Stimulated activated CD4-positive, alpha-beta T cell treated with anti-CD3 and anti-CD28 coated beads, Interleukin-1b, Interleukin-23, amount 100 ng/mL, for 4 hours (primary cell): Measurements from ENCODE around the gene BRD9.
"Not testable (repeated sequence)": the region's sequence is repeated elsewhere in the genome, so short reads cannot be mapped to it uniquely, and the experiment has no call there.

Experiments
- DNase-seq, 2 donors: peaks; one replicate each; pipeline ENCODE4 v3.0.0-alpha.2; 2020; ENCODE audit warnings: low read depth in 2 of 2

Gene BRD9

DNA sequence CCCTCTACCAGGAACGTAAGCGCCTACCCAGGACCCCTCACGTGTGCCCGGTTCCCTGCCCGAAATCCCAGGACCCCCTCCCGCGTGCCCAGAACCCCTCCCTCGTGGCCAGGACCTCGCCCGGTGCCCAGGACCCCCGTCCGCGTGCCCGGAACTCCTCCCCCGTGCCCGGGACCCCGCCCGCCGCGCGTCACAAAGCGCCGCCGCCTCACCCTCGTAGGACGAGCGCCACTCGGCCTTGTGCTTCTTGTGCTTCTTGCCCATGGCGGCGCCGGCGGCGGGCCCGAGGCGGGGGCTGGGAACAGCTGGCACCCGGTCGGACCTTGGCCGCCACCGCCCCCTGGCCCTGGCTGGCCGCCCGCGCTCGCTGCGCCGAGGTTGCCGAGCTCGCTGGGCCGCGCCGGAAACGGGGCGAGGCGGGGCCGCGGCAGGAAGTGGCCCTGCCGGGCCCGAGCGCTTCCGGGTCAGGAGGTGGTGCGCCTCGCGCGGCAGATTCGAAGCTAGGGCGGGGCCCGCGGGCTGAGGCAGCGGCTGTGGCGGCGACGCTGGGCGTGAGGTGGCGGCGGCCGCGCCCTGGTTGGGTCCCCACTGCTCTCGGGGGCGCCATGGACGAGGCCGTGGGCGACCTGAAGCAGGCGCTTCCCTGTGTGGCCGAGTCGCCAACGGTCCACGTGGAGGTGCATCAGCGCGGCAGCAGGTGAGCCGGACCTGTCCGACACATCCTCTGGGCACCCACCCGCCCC lies at the start of gene BRD9, which contains the start of gene TRIP13:
TSS of gene BRD9 (minus strand) at position 408 of the 743 bp plus-strand sequence. CDS start at position 264, 144 bp downstream.
TSS of gene TRIP13 (plus strand) at position 491 of the 743 bp plus-strand sequence. CDS start at position 606, 115 bp downstream.
- DNase-seq: peak; percentile 66 to 81

DNA sequence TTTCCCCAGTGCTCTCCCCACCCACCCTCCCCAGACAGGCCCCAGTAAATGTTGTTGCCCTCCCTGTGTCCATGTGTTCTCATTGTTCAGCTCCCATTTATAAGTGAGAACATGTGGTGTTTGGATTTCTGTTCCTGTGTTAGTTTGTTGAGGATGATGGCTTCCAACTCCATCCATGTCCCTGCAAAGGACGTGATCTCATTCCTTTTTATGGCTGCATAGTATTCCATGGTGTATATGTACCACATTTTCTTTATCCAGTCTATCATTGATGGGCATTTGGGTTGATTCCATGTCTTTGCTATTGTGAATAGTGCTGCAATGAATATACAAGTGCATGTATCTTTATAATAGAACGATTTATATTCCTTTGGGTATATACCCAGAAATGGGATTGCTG lies 48.1 kb upstream of the BRD9 start:
- DNase-seq: not testable (repeated sequence)

DNA sequence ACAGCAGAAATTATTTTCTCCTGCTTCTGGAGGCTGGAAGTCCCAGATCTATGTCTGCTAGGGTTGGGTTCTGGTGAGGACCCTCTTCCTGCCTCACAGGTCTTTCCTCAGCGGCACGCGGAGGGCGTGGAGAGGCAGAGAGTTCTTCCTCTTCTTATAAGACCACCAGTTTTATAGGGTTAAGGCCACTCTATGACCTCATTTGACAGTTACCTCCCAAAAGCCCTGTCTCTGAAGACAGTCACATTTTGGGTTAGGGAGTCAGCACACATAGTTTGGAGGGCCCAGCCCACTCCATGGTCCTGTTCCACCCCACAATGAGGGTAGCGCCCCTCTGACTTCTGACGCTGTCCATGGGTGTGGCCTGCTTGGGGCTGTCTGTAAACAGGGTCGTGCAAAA lies 46.8 kb upstream of the BRD9 start:
- DNase-seq: no peak

DNA sequence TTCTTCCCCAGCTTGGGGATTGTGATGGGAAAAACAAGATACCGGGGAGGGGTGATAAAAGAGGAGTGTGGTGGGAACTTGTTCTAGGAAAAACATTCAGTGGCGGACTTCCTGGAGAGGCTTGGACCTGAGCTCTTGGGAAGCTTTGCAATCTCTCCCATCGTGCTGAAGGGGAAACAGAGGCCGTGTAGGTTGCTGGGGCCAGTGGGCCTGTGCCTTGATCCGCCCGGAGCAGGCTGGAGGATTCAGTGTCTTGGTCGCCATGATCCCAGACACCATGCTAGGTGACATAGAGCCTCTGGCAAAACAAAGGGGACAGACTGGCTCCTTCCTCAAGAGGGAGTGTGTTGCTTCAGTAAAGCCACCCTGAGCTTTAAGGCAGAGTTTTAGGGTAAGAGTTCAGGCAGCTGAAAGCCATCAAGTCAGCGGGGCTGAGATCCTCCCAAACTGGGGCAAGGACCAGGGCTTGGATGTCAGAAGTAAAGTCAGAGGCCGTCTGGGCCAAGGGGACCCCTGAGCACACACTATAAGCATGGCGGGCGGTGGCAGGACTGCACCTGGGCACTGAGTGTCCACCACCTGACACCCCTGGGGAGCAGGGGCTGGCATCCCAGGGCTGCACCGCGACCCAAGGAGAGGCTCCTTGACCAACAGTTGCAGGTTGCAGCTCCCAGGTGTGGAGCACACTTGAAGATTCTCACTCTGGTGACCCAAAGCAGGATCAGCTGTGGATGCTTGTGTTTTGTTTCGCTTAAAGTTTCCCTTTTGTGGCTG lies 44.7 kb upstream of the BRD9 start:
- DNase-seq: no peak

DNA sequence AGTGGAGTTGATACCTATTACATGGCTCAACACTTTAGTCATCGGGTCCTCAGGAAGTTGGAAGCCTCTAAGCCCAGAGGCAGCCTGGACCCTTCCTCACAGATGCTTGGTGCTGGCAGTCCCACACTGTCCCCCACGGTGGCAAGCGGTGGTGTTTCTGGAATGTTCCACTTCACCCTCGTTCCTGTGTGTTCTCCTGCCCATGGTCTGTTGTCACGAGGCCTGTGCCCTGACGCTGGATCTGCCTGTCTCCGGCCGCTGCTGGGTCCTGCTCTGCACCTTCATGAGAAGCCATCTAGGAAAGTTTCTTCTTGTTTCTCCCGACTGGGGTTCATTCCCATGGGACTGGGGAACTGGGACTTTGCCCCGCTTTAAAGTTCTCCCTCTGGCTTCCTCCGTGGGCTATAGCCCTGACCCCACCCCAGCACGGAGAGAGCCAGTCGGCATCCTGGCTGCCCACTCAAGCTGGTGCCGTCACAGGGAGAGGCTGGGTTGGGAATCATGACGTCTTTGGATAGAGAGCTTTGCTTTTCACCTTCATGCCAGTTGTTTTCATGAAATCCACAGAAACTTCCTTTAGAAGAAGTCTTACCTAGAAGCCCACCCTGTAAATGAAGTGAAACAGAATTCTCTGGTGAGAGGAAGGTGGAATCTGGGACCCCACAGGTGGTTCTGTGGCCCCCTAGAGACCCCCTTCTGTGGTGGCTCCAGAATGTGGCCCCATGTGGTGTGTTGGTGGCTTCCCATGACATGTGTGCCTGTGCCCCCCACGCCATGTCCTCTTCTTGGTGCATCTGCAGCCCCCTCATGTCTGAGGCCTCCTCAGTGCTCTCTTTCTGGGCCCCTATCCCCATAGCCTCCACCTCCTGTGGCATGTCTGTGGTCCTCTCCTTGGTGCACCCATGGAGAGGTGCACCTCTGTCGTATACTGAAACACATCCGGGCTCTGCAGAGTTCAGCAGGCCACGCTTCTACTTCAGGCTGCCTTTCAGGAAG lies 43.8 kb upstream of the BRD9 start:
- no peak for DNase-seq

DNA sequence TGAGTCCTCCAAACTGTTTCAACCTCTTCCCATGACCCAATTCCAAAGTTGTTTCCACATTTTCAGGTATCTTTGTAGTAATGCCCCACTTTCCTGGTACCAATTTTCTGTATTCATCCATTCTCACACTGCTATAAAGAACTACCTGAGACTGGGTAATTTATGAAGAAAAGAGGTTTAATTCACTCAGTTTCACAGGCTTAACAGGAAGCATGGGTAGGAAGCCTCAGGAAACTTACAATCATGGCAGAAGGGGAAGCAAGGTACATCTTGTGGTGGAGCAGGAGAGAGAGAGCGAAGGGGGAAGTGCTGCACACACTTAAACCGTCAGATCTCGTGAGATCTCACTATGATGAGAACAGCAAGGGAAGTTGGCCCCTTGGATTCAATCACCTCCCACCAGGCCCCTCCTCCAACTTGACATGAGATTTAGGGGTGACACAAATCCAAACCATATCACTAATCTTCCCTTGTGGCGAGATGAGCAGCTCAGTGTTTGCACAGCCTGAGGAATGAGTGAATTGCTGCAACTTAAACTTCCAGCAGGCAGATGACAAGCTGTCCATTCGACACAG lies 43.0 kb upstream of the BRD9 start:
- DNase-seq: no peak

DNA sequence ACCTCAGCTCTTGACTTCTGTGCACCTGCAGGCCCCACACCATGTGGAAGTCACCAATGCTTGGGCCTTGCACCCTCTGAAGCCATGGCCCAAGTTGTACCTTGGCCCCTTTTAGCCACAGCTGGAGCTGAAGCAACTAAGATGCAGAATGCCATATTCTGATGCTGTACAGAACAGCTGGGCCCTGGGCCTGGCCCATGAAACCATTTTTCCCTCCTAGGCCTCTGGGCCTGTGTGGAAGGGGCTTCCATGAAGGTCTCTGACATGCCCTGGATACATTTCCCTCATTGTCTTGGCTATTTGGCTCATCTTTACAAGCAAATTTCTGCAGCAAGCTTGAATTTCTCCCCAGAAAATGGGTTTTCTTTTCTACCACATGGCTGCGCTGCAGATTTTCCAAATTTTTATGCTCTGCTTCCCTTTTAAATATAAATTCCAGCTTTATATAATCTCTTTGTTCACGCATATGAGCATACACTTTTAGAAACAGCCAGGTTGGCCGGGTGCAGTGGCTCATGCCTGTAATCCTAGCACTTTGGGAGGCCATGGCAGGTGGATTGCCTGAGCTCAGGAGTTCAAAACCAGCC lies 41.9 kb upstream of the BRD9 start:
- DNase-seq: not testable (repeated sequence)

DNA sequence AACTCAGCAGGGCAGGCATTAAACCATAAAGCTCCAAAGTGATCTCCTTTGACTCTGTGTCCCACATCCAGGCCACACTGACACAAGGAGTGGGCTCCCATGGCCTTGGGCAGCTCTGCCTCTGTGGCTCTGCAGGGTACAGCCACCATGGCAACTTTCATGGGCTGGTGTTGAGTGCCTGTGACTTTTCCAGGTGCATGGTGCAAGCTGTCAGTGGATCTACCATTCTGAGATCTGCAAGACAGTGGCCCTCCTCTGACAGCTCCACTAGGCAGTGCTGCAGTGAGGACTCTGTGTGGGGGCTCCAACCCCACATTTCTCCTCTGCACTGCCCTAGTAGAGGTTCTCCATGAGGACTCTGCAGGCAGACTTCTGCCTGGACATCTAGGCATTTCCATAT lies 41.4 kb upstream of the BRD9 start:
- not testable (repeated sequence) for DNase-seq

DNA sequence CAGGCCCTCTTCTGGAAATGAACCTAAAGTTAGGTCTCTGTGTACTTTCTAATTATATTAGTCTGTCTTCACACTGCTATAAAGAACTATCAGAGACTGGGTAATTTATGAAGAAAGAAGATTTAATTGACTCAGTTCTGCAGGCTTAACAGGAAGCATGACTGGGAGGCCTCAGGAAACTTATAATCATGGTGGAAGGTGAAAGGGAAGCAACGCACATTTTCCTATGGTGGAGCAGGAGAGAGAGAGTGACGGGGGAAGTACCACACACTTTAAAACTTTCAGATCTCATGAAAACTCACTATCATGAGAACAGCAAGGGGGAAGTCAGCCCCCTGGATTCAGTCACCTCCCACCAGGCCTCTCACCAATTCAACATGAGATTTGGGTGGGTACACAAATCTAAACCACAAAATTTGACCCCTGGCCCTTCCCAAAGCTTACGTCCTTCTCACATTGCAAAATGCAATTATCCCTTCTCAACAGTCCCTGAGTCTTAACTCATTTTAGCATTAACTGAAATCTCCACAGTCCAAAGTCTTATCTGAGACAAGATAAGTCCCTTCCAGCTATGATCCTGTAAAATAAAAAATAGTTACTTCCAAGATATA lies 40.8 kb upstream of the BRD9 start:
- DNase-seq: no peak

DNA sequence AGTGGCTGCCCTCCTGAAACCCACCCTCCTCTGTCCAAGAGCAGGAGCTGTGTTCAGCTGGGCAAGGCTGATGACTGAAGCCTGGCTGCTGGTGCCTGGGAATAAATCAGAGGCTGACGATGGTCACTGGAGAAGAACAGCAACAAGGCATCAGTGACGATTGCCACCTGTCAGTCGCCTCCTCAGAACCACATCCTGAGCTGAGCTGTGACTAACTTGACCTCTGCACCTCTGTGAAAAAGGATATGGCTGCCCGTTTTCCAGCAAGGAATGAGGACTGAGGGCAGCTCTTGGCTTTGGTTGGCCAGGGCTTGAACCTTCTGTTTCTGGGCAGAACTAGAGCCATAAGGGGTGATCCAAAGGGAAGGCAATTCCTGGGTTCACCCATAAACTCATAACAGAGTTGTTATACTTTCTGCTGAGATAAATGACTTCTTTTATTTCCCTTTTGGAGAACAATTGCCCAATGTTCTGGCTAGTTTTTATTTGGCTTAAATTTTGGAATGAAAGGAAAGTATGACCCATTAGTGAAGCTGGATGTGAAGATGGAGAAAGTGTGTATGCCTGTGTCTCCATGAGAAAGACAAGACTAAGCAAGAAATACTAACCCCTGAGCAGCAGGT lies 40.1 kb upstream of the BRD9 start:
- no peak for DNase-seq

DNA sequence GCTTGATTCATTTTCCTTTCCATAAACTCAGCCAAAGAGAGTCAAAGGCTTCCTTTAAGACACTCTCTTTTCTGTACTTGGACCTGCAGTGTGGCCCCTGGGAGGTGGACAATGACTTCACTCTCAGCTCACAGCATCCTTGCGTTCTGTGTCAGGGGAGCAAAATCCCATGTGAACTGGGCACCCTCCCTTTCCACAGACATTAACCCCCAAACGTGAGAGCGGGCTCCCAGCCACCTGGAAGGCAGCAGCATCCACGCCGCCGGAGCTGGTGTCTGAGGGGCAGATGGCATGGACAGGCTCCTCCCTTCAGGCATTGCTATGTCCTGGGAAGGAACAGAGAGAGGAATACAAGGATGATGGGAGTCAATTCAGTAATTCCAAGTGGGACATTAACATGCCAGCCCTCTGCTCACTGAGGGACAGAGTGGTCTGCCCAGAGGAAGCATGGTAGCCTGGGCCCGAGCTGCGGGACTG lies 39.6 kb upstream of the BRD9 start:
- no peak for DNase-seq

DNA sequence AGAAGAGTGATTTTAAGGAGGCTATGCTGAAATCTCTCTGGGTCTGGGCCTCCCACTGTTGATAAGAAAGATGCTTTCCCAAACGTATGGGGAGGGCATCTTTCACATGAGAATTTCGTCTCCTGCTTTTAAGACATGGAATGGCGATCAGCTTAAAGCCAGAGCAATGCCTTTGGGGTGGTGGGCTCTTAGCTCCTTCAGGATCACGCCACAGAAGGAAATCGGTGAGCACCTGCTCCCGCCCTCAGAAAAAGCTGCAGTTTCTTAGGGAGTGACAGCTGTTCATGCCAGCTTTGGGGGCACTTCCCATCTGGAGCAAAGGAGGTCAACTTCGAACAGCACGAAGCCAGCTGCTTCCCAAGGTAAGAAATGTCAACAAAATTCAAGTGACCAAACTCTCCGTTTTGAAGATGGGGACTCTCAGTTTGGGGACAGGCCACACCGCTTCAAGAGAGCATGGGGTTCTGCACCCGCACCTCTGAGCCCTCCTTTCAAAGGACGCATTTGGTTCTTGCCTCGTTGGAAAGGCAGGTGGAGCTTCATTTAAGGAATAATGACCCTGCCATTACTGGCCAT lies 39.1 kb upstream of the BRD9 start:
- no peak for DNase-seq

DNA sequence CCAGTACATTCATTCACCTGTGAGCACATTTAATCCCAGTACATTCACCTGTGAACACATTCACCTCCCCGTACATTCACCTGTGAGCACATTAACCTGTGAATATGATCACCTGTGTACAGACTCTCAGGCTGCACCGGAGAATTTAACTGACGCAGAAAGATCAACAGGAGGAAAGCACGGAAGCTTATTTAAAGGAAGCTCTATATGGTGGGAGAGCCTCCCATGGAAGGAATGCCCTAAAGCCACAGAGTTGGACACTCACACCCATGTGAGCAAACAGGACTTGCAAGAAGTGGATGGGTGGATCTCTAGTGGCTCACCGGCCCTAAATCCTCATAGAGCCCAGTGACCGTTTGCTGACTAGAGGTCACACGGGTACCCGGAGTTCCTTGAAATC lies 38.3 kb upstream of the BRD9 start:
- no peak for DNase-seq

DNA sequence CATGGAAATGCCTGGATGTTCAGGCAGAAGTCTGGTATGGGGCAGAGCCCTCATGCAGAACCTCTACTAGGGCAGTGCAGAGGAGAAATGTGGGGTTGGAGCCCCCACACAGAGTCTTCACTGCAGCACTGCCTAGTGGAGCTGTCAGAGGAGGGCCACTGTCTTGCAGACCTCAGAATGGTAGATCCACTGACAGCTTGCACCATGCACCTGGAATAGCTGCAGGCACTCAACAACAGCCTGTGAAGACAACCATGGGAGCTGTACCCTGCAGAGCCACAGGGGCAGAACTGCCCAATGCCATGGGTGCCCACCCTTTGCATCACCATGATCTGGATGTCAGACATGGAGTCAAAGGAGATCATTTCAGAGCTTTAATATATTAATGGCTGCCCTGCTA lies 37.0 kb upstream of the BRD9 start:
- no peak for DNase-seq

DNA sequence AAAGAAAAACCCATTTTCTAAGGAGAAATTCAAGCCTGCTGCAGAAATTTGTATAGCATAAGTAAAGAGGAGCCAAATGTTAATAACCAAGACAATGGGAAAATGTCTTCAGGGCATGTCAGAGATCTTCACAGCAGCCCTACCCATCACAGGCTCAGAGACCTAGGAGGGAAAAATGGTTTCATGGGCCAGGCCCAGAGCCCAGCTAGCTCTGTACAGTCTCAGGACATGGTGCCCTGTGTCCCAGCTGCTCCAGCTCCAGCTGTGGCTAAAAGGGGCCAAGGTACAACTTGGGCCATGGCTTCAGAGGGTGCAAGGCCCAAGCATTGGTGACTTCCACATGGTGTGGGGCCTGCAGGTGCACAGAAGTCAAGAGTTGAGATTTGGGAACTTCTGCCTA lies 36.6 kb upstream of the BRD9 start:
- not testable (repeated sequence) for DNase-seq

DNA sequence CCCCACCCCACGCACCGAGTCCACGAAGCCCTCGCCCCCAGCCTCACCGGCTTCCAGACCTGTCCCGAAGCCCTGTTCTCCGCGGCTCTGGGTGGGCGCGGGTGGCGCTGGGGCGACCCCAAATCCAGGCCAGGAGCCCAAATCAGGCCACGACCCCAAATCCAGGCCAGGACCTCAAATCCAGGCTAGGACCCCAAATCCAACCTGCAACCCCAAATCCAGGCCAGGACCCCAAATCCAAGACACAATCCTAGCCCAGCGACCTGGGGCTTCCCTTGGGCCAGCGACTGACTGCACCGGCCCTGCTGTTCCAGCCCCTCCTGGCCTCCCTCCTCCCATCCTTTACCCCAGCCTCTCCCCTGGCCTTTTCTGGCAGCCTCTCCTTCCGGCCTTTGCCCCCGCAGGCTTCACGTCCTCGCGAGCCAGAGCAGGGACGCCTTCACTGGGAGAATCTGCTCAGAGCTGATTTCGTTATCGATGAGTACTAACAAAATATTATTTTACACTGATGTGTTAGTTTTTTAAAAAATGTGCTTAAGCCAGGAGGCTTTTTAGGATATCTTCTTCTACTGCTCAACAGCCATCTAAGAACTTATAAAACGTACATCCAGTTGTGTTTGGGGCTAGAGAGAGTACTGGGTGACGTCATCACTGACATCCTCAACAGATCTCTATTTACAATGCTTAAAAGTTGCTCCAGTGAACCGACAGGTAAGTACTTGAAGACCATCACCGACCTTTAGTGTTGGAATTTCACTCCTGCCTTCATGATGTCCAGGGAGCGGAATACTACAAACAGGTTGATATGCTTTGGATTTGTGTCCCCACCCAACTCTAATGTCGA lies 34.8 kb upstream of the BRD9 start:
- no peak for DNase-seq

DNA sequence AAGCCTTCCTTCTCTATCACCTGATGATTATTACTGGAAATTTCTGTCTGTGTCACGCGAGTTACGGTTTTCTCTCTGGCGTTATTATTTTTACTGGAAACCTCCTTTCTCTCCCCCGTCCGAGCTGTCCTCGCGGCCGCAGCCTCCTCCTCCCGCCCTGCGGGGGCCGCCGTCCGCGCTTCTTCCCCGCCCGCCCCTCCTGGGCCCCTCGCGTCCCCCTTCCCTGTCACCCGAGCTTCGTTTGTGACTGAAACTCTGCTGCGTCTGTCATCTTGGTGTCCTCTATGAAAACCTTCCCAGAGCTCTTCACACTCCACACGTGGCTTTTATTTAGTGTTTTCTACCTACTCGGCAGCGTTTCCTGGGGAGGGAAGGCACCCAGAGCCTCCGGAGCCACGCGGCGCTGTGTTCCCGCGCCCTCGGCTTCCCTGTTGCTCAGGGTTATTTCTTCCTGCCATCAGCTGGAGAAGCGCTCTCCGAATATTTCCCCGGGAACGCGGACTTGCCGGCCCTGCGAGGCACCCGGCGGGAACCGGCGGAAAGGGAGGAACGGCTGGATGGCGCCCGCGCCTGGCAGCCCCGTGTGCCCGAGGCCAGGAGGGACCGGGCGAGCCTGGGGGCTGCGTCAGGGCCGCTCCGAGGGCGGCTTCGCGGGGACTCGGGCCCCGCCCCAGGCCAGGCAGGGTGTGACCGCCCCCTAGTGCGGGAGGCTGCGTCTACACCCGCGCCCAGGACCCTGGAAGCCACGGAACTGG lies 34.0 kb upstream of the BRD9 start:
- peak; percentile 4 to 23 for DNase-seq

DNA sequence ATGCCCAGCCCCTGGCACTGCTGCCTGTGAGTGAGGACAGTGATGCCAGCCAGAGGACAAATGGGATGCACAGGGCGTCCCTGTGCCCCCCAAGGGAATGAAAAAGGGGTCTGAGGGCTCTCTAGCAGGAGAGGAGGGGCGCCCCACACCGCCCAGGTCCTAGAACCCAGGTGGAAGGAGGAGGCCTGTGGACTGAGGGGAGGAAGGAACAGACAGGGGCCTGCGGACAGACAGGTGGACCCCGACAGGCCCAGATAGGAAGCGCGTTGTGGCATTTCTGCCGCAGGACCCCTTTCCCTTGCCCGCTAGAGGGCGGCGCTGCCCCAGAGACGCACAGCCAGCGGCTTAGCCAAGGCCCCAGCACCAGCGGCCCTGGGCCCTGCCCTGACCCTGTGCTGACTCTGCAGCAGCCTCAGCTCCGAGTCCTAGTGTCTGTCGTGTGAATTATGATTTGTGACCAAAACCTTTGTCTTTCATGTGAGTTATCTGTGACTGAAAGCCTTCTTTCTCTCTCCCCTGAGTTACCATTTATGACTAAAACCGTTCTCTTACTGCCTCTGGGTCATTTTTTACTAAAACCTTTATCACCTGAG lies 30.8 kb upstream of the BRD9 start:
- peak; percentile 60 to 70 for DNase-seq
